Coronary artery (tissue), 2 donors: ENCODE results near the gene TMPRSS11D.

Experiments
- DNase-seq: peaks from one replicate; pipeline ENCODE4 v3.0.0-alpha.2; 2017; ENCODE audit warnings: low spot score
- H3K27ac ChIP-seq, 2 donors: fragments of 200-600 bp; sonication (generic); one replicate each; pipeline ENCODE4 v1.5.1; 2016 to 2019
- H3K4me3 ChIP-seq: fragments of 200-600 bp; sonication (generic); 2 replicates; pipeline ENCODE4 v1.5.1; 2016; ENCODE audit warnings: mild to moderate bottlenecking, moderate library complexity
- CTCF ChIP-seq: fragments of 200-600 bp; sonication (generic); IDR thresholded peaks from one replicate; pipeline ENCODE4 v1.5.1; 2019; ENCODE audit warnings: antibody characterized with exemption

TMPRSS11D gene

GRCh38 chr4:67879486-67879885 lies 4.3 kb downstream of the TMPRSS11D start:
- DNase-seq: no peak
- no peak overlapping the region for H3K27ac ChIP-seq
- H3K4me3 ChIP-seq: no peak overlapping the region
- no peak for TF ChIP-seq CTCF

- no peak for TF ChIP-seq CTCF
- Histone ChIP-seq H3K4me3 (no peak overlapping the region), H3K27ac (no peak overlapping the region)
- DNase-seq: no peak
Observed at GRCh38 chr4:67877086-67877485, 6.7 kb downstream of the TMPRSS11D start.

GRCh38 chr4:67874986-67875385 lies 8.8 kb downstream of the TMPRSS11D start:
- no peak for DNase-seq
- Histone ChIP-seq H3K4me3 (no peak overlapping the region), H3K27ac (no peak overlapping the region)
- TF ChIP-seq CTCF: no peak

GRCh38 chr4:67873116-67873515 lies 10.7 kb downstream of the TMPRSS11D start:
- DNase-seq: no peak
- no peak overlapping the region for H3K27ac ChIP-seq
- no peak overlapping the region for H3K4me3 ChIP-seq
- no peak for TF ChIP-seq CTCF

- Histone ChIP-seq H3K4me3 (no peak overlapping the region), H3K27ac (no peak overlapping the region)
- no peak for TF ChIP-seq CTCF
- no peak for DNase-seq
Observed at GRCh38 chr4:67871867-67872266, 11.9 kb downstream of the TMPRSS11D start.

GRCh38 chr4:67869580-67870190 lies 14.1 kb downstream of the TMPRSS11D start:
- H3K27ac ChIP-seq: no peak overlapping the region
- H3K4me3 ChIP-seq: no peak overlapping the region
- no peak for TF ChIP-seq CTCF
- DNase-seq: no peak

GRCh38 chr4:67861513-67861912 lies 22.3 kb downstream of the TMPRSS11D start:
- no peak for DNase-seq
- no peak overlapping the region for H3K4me3 ChIP-seq
- H3K27ac ChIP-seq: no peak overlapping the region
- no peak for TF ChIP-seq CTCF
